DOHH2 (cell line): Measurements from ENCODE around the gene DONSON.
"Not testable (repeated sequence)": the region's sequence is repeated elsewhere in the genome, so short reads cannot be mapped to it uniquely, and the experiment has no call there.

Experiments
- CTCF ChIP-seq: fragments of 200-600 bp; sonication (generic); IDR thresholded peaks from one replicate; pipeline ENCODE4 v1.5.1; 2014; ENCODE audit warnings: antibody characterized with exemption, mild to moderate bottlenecking, low read depth, low read length; ENCODE audit not compliant: poor library complexity, severe bottlenecking
- EZH2phosphoT487 ChIP-seq: fragments of 200-600 bp; sonication (generic); IDR thresholded peaks from 2 replicates; pipeline ENCODE4 v1.6.1; 2017; ENCODE audit warnings: borderline replicate concordance, mild to moderate bottlenecking, antibody characterized with exemption, low read length, moderate library complexity, mixed read lengths

- TF ChIP-seq CTCF, EZH2phosphoT487: not testable (repeated sequence)
These were observed 37.7 kb upstream of the DONSON start for GRCh38 chr21:33626151-33626550.
